GM23338 (cell line): ENCODE data around the gene CBX2. TPM values are rescaled to one million over a fixed set of nuclear protein-coding genes. Genes with fewer than 3 reads are reported as not detected.
"Not testable (repeated sequence)": the region's sequence is repeated elsewhere in the genome, so short reads cannot be mapped to it uniquely, and the experiment has no call there.

Experiments used
- ATAC-seq: fragments of 200-7000 bp; cut with Tn5 transposase; 3 replicates; pipeline ENCODE4 v1.9.1; 2020
- DNase-seq: peaks from one replicate; pipeline ENCODE4 v3.0.0-alpha.2; 2015; ENCODE audit warnings: low spot score
- H2AFZ ChIP-seq: fragments of 200-600 bp; sonication (generic); 2 replicates; pipeline ENCODE4 v1.8.0; 2016; ENCODE audit warnings: antibody characterized with exemption, mild to moderate bottlenecking, moderate library complexity
- H3F3A ChIP-seq: fragments of 200-600 bp; sonication (generic); replicated peaks from 2 replicates; pipeline ENCODE4 v1.8.0; 2017; ENCODE audit warnings: antibody characterized with exemption, mixed run types, low read depth
- H3K27ac ChIP-seq: fragments of 200-600 bp; sonication (generic); 2 replicates; pipeline ENCODE4 v1.6.1; 2016; ENCODE audit warnings: low read depth
- H3K27me3 ChIP-seq: fragments of 200-600 bp; sonication (generic); 2 replicates; pipeline ENCODE4 v1.8.0; 2016; ENCODE audit warnings: mild to moderate bottlenecking, mixed run types, moderate library complexity; ENCODE audit not compliant: insufficient read depth
- H3K36me3 ChIP-seq: fragments of 200-600 bp; sonication (generic); 2 replicates; pipeline ENCODE4 v1.8.0; 2016; ENCODE audit warnings: mild to moderate bottlenecking; ENCODE audit not compliant: insufficient read depth
- H3K4me1 ChIP-seq: fragments of 200-600 bp; sonication (generic); 2 replicates; pipeline ENCODE4 v1.8.0; 2016; ENCODE audit warnings: mild to moderate bottlenecking, moderate library complexity; ENCODE audit not compliant: insufficient read depth
- H3K4me2 ChIP-seq: fragments of 200-600 bp; sonication (generic); 2 replicates; pipeline ENCODE4 v1.7.1; 2017; ENCODE audit warnings: mixed run types
- H3K4me3 ChIP-seq: fragments of 200-600 bp; sonication (generic); 2 replicates; pipeline ENCODE4 v1.6.1; 2016; ENCODE audit warnings: mixed run types
- H3K79me2 ChIP-seq: fragments of 200-600 bp; sonication (generic); replicated peaks from 2 replicates; pipeline ENCODE4 v1.8.0; 2017; ENCODE audit warnings: mild to moderate bottlenecking; ENCODE audit not compliant: insufficient read depth
- H3K9me2 ChIP-seq: fragments of 200-600 bp; sonication (generic); 2 replicates; pipeline ENCODE4 v1.8.0; 2017; ENCODE audit not compliant: insufficient read depth
- H4K20me1 ChIP-seq: fragments of 200-600 bp; sonication (generic); replicated peaks from 2 replicates; pipeline ENCODE4 v1.8.0; 2017; ENCODE audit warnings: mild to moderate bottlenecking; ENCODE audit not compliant: insufficient read depth
- H3K27ac Mint-ChIP-seq: 2 replicates; pipeline ENCODE4 v1.8.0; 2020; ENCODE audit warnings: inconsistent platforms, mild to moderate bottlenecking, moderate library complexity, mixed read lengths
- H3K27me3 Mint-ChIP-seq: 3 replicates; pipeline ENCODE4 v1.8.0; 2022; ENCODE audit warnings: low read depth, mild to moderate bottlenecking, moderate library complexity, mixed read lengths, inconsistent platforms; ENCODE audit not compliant: insufficient read depth, poor library complexity
- H3K36me3 Mint-ChIP-seq: 3 replicates; pipeline ENCODE4 v1.8.0; 2021; ENCODE audit warnings: low read depth, mild to moderate bottlenecking, inconsistent platforms, moderate library complexity, mixed read lengths
- H3K4me1 Mint-ChIP-seq: 3 replicates; pipeline ENCODE4 v1.8.0; 2020; ENCODE audit warnings: mild to moderate bottlenecking, inconsistent platforms, mixed read lengths
- H3K4me3 Mint-ChIP-seq: 3 replicates; pipeline ENCODE4 v1.8.0; 2021; ENCODE audit warnings: moderate library complexity, mild to moderate bottlenecking, inconsistent platforms, mixed read lengths
- H3K9me3 Mint-ChIP-seq: 3 replicates; pipeline ENCODE4 v1.8.0; 2020; ENCODE audit warnings: moderate library complexity, mild to moderate bottlenecking, inconsistent platforms, mixed read lengths
- CREB1 ChIP-seq: fragments of 250-450 bp; sonication (Bioruptor Pico); IDR thresholded peaks from 2 replicates; pipeline ENCODE4 v1.5.0; 2020; ENCODE audit warnings: low read depth, mild to moderate bottlenecking, moderate library complexity
- EZH2 ChIP-seq: fragments of 200-600 bp; sonication (generic); IDR thresholded peaks from one replicate; pipeline ENCODE4 v1.8.0; 2017; ENCODE audit warnings: antibody characterized with exemption, mild to moderate bottlenecking, low read depth; ENCODE audit not compliant: unreplicated experiment
- JUNB ChIP-seq: IDR thresholded peaks from one replicate; pipeline ENCODE4 v1.6.1; 2016; ENCODE audit warnings: antibody characterized with exemption; ENCODE audit not compliant: unreplicated experiment
- POLR2AphosphoS5 ChIP-seq: IDR thresholded peaks from 2 replicates; pipeline ENCODE4 v1.6.1; 2016; ENCODE audit warnings: antibody characterized with exemption, low read depth
- ZNF114 ChIP-seq: fragments of 250-450 bp; sonication (Bioruptor Pico); IDR thresholded peaks from 2 replicates; pipeline ENCODE4 v1.5.0; 2020; ENCODE audit warnings: mild to moderate bottlenecking, moderate library complexity
- polyA plus RNA-seq: library from polyadenylated mRNA; unstranded; fragments of >200 nt; fragmentation: Nextera tagmentation; extraction: Ambion mirVana; gene quantifications from 2 replicates; pipeline ENCODE4 v1.2.1, GENCODE V29; 2016
- total RNA-seq: library from RNA; depleted of rRNA; stranded (reverse); fragments of >200 nt; shearing (Covaris generic); gene quantifications from 2 replicates; pipeline ENCODE4 v1.2.3, GENCODE V29; 2014
- TF ChIP-seq, protein P1 (sequence below): fragments of 250-450 bp; sonication (Bioruptor Pico); IDR thresholded peaks from 2 replicates; pipeline ENCODE4 v1.5.0; 2020; ENCODE audit warnings: mild to moderate bottlenecking, moderate library complexity

Gene CBX2
- total and polyA plus RNA-seq, 2 experiments from 2014 or later = 26.6 to 114 TPM

GRCh38 chr17:79754370-79754769 is 23.6 kb upstream of the CBX2 start:
- Histone ChIP-seq H3K36me3 (no peaks in the 10 kb centered on the region), H3K27ac (no peak overlapping the region), H3K9me2 (no peaks in the 10 kb centered on the region), H3K79me2 (no peaks in the 10 kb centered on the region), H2AFZ (no peak overlapping the region), H3K4me3 (no peak overlapping the region), H4K20me1 (no peaks in the 10 kb centered on the region), H3K27me3 (peaks cover 19% of the 10 kb centered on the region), H3K4me2 (no peak overlapping the region), H3F3A (no peaks in the 10 kb centered on the region), H3K4me1 (no peaks in the 10 kb centered on the region)
- ATAC-seq = no peak
- Mint-ChIP-seq H3K9me3 (no peaks in the 10 kb centered on the region), H3K36me3 (no peaks in the 10 kb centered on the region), H3K27me3 (peaks cover 19% of the 10 kb centered on the region), H3K27ac (no peak overlapping the region), H3K4me1 (no peaks in the 10 kb centered on the region), H3K4me3 (no peak overlapping the region)
- TF ChIP-seq, protein P1, sequence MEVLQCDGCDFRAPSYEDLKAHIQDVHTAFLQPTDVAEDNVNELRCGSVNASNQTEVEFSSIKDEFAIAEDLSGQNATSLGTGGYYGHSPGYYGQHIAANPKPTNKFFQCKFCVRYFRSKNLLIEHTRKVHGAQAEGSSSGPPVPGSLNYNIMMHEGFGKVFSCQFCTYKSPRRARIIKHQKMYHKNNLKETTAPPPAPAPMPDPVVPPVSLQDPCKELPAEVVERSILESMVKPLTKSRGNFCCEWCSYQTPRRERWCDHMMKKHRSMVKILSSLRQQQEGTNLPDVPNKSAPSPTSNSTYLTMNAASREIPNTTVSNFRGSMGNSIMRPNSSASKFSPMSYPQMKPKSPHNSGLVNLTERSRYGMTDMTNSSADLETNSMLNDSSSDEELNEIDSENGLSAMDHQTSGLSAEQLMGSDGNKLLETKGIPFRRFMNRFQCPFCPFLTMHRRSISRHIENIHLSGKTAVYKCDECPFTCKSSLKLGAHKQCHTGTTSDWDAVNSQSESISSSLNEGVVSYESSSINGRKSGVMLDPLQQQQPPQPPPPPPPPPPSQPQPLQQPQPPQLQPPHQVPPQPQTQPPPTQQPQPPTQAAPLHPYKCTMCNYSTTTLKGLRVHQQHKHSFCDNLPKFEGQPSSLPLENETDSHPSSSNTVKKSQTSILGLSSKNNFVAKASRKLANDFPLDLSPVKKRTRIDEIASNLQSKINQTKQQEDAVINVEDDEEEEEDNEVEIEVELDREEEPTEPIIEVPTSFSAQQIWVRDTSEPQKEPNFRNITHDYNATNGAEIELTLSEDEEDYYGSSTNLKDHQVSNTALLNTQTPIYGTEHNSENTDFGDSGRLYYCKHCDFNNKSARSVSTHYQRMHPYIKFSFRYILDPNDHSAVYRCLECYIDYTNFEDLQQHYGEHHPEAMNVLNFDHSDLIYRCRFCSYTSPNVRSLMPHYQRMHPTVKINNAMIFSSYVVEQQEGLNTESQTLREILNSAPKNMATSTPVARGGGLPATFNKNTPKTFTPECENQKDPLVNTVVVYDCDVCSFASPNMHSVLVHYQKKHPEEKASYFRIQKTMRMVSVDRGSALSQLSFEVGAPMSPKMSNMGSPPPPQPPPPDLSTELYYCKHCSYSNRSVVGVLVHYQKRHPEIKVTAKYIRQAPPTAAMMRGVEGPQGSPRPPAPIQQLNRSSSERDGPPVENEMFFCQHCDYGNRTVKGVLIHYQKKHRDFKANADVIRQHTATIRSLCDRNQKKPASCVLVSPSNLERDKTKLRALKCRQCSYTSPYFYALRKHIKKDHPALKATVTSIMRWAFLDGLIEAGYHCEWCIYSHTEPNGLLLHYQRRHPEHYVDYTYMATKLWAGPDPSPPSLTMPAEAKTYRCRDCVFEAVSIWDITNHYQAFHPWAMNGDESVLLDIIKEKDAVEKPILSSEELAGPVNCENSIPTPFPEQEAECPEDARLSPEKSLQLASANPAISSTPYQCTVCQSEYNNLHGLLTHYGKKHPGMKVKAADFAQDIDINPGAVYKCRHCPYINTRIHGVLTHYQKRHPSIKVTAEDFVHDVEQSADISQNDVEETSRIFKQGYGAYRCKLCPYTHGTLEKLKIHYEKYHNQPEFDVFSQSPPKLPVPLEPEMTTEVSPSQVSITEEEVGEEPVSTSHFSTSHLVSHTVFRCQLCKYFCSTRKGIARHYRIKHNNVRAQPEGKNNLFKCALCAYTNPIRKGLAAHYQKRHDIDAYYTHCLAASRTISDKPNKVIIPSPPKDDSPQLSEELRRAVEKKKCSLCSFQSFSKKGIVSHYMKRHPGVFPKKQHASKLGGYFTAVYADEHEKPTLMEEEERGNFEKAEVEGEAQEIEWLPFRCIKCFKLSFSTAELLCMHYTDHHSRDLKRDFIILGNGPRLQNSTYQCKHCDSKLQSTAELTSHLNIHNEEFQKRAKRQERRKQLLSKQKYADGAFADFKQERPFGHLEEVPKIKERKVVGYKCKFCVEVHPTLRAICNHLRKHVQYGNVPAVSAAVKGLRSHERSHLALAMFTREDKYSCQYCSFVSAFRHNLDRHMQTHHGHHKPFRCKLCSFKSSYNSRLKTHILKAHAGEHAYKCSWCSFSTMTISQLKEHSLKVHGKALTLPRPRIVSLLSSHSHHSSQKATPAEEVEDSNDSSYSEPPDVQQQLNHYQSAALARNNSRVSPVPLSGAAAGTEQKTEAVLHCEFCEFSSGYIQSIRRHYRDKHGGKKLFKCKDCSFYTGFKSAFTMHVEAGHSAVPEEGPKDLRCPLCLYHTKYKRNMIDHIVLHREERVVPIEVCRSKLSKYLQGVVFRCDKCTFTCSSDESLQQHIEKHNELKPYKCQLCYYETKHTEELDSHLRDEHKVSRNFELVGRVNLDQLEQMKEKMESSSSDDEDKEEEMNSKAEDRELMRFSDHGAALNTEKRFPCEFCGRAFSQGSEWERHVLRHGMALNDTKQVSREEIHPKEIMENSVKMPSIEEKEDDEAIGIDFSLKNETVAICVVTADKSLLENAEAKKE (CRISPR knock-in tag) = no peak
- no peak for TF ChIP-seq ZNF114 (CRISPR knock-in tag)
- no peak for TF ChIP-seq EZH2
- TF ChIP-seq POLR2AphosphoS5 = no peak
- TF ChIP-seq JUNB = no peak
- no peak for TF ChIP-seq CREB1 (CRISPR knock-in tag)
- no peak for DNase-seq

- not testable (repeated sequence) for H3K79me2 ChIP-seq, H3F3A ChIP-seq, H3K27ac ChIP-seq, DNase-seq, H3K4me2 ChIP-seq, ATAC-seq, H3K27ac Mint-ChIP-seq, H2AFZ ChIP-seq, H3K9me2 ChIP-seq, H3K9me3 Mint-ChIP-seq, H3K4me1 Mint-ChIP-seq, H3K36me3 ChIP-seq, H3K4me1 ChIP-seq, H3K36me3 Mint-ChIP-seq, H3K4me3 ChIP-seq, H4K20me1 ChIP-seq, H3K4me3 Mint-ChIP-seq
- H3K27me3 ChIP-seq = peaks cover 14% of the 10 kb centered on the region
- H3K27me3 Mint-ChIP-seq = peaks cover 15% of the 10 kb centered on the region
Observed at GRCh38 chr17:79754903-79755302, 23.0 kb upstream of the CBX2 start.
